Upper lobe of right lung (tissue), 1 donor: ENCODE data around the gene KSR1. TPM values are rescaled to one million over a fixed set of nuclear protein-coding genes. Genes with fewer than 3 reads are reported as not detected.
"Not testable (repeated sequence)": the region's sequence is repeated elsewhere in the genome, so short reads cannot be mapped to it uniquely, and the experiment has no call there.

Source experiments
- ATAC-seq: fragments of 200-7000 bp; cut with Tn5 transposase; one replicate; pipeline ENCODE4 v1.9.1; 2020; ENCODE audit warnings: mild to moderate bottlenecking, moderate library complexity
- DNase-seq: peaks from one replicate; pipeline ENCODE4 v3.0.0-alpha.2; 2020
- H3K27ac ChIP-seq: fragments of 200-600 bp; one replicate; pipeline ENCODE4 v1.8.0; 2022
- H3K27me3 ChIP-seq: fragments of 200-600 bp; one replicate; pipeline ENCODE4 v1.8.0; 2022; ENCODE audit warnings: mild to moderate bottlenecking
- H3K36me3 ChIP-seq: fragments of 200-600 bp; one replicate; pipeline ENCODE4 v1.8.0; 2022
- H3K4me1 ChIP-seq: fragments of 200-600 bp; one replicate; pipeline ENCODE4 v1.8.0; 2022
- H3K4me3 ChIP-seq: fragments of 200-600 bp; one replicate; pipeline ENCODE4 v1.8.0; 2022; ENCODE audit warnings: mild to moderate bottlenecking
- H3K9me3 ChIP-seq: fragments of 200-600 bp; one replicate; pipeline ENCODE4 v1.8.0; 2022
- intact Hi-C: fragments of 100-400 bp; cut with DNase I; formaldehyde crosslinking; loops from one replicate; pipeline ENCODE4 v1.11.0; 2022
- total RNA-seq: library from RNA; stranded (reverse); fragmentation: NEBNext Ultra II Directional; extraction: Animal tissue kit (Norgen Biotek cat#: 25700); gene quantifications from one replicate; pipeline ENCODE4 v1.2.1, GENCODE V29; 2021
- TF ChIP-seq, protein P1 (sequence below): fragments of 200-600 bp; IDR thresholded peaks from one replicate; pipeline ENCODE4 v1.8.0; 2022; ENCODE audit warnings: antibody characterized with exemption
- donor health status: DM: no; HTN: yes; CAD: no; lungs with severe emphysema.

KSR1 gene
- total RNA-seq, 1 donor from 2014 or later, result 52.5 TPM

DNA sequence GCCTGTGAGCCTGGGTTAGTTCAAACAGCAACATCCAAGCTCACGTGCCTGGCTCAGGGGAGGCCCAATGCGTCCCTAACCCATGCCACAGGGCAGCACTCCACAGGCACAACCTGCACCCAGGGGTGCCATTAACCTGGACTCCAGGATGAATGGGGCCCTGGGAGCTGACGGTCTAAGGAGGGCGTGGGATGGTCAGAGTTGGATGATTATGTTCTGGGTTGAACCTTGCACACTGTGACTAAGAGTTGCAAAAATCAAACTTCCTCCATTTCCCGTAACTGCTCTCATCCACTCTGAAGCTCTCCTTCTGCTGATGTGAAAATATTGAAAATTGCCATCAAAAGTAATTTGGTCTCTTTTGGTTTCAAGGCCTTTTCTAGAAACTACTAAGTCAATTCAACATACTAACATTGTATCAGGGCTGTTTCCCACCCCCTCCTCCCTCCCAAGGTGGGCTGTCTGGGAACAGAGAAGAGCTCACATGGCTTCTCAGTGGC is 182.2 kb downstream of the KSR1 start:
- ATAC-seq, result peak; percentile 64
- H3K4me1 ChIP-seq, H3K27ac ChIP-seq, H3K4me3 ChIP-seq, H3K9me3 ChIP-seq, H3K27me3 ChIP-seq, intact Hi-C loops, DNase-seq: not testable (repeated sequence)
- peaks cover 12% of the 10 kb centered on the region for H3K36me3 ChIP-seq

DNA sequence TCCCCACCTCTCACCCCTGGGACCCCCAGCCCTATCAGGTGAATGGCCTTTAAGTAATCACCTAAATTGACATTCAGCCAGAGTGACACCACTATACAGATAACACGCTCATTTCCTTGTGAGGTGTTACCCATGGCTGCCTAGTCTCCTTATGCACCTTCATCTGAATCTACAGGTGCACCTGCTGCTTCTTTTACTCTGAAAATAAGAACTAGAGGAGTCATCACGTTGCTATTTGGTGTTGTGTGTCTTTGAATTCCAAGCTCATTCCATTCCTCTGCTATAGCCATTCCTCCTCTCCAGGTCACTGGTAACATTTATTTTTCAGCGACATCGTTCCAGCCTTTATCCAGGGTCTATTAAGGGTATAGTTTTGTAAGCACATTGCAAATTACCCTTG is 184.5 kb downstream of the KSR1 start:
- Histone ChIP-seq H3K4me3 (no peak overlapping the region), H3K27ac (no peak overlapping the region), H3K9me3 (no peaks in the 10 kb centered on the region), H3K27me3 (no peaks in the 10 kb centered on the region), H3K4me1 (peaks cover 10% of the 10 kb centered on the region), H3K36me3 (peaks cover 12% of the 10 kb centered on the region)
- intact Hi-C loops, result no loop called here
- no peak for ATAC-seq
- DNase-seq, result no peak
- TF ChIP-seq, protein P1, sequence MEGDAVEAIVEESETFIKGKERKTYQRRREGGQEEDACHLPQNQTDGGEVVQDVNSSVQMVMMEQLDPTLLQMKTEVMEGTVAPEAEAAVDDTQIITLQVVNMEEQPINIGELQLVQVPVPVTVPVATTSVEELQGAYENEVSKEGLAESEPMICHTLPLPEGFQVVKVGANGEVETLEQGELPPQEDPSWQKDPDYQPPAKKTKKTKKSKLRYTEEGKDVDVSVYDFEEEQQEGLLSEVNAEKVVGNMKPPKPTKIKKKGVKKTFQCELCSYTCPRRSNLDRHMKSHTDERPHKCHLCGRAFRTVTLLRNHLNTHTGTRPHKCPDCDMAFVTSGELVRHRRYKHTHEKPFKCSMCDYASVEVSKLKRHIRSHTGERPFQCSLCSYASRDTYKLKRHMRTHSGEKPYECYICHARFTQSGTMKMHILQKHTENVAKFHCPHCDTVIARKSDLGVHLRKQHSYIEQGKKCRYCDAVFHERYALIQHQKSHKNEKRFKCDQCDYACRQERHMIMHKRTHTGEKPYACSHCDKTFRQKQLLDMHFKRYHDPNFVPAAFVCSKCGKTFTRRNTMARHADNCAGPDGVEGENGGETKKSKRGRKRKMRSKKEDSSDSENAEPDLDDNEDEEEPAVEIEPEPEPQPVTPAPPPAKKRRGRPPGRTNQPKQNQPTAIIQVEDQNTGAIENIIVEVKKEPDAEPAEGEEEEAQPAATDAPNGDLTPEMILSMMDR, result no peak

DNA sequence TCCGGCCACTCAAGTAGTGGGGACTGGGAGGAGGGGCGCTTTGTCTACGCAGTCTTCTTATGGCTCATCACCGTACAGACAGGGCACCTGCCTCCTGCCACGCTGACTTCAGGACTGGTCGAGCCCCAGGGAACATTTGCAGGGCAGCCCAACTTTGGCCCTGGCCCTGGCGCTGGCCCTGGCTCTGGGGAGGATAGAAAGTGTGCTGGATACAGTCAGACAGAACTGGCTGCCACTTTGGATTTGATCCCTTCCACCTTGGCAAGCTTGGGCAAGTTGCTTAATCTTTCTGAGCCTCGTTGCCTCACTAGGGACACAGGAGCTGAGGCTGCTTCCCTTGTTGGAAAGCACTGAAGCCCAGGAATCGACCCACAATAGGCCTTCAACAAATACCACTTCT is 188.3 kb downstream of the KSR1 start:
- Histone ChIP-seq H3K36me3 (peaks cover 12% of the 10 kb centered on the region), H3K27me3 (no peaks in the 10 kb centered on the region), H3K27ac (no peak overlapping the region), H3K9me3 (no peaks in the 10 kb centered on the region), H3K4me3 (no peak overlapping the region), H3K4me1 (peaks cover 9% of the 10 kb centered on the region)
- no peak for DNase-seq
- intact Hi-C loops, result no loop called here
- TF ChIP-seq, protein P1, result no peak
- peak; percentile 16 for ATAC-seq

DNA sequence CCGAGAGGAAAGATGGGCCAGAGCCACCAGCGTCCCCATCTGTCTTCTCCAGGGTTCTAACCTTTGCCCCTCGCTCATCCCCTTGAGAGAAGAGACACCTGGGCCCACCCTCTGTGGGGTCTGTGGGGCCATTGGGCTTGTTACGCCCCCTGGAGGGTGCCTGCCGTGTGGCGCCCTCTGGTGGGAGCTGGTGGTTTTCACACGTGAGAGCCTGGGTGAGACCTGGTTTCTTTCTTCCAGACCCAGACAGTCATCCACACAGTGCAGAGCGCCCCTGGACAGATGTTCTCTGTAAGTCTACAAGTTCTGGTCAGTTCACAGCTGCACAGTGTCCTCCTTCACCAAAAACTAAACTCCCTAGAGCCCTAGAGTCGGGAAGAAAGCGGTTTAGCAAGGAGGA is 189.4 kb downstream of the KSR1 start:
- intact Hi-C loops, H3K9me3 ChIP-seq, H3K4me1 ChIP-seq, DNase-seq, H3K27ac ChIP-seq, H3K4me3 ChIP-seq, H3K36me3 ChIP-seq, H3K27me3 ChIP-seq: not testable (repeated sequence)
- peak; percentile 44 for ATAC-seq

DNA sequence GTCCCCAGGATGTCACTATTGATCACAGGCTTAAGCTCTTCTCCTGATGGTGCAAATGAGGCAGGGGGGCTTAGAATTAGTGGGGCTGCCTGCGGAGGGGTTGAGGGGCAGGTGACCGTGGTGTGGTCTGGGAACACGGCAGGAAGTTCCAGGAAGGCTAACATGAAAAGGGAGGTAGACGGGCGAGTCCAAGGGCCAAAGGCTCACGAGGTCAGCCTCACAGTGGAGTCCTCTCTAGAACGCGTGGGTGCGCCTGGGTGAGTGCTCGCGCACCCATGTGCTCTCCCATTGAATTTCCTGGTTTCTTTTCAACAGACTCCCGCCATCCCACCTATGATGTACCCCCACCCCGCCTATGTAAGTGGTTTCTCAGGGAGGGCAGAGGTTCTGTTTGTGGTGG is 190.0 kb downstream of the KSR1 start:
- Histone ChIP-seq H3K4me1 (peaks cover 9% of the 10 kb centered on the region), H3K9me3 (no peaks in the 10 kb centered on the region), H3K27me3 (no peaks in the 10 kb centered on the region), H3K27ac (no peak overlapping the region), H3K4me3 (no peak overlapping the region), H3K36me3 (peaks cover 2% of the 10 kb centered on the region)
- TF ChIP-seq, protein P1, result no peak
- ATAC-seq (no peak), DNase-seq (no peak)
- intact Hi-C loops, result no loop called here

DNA sequence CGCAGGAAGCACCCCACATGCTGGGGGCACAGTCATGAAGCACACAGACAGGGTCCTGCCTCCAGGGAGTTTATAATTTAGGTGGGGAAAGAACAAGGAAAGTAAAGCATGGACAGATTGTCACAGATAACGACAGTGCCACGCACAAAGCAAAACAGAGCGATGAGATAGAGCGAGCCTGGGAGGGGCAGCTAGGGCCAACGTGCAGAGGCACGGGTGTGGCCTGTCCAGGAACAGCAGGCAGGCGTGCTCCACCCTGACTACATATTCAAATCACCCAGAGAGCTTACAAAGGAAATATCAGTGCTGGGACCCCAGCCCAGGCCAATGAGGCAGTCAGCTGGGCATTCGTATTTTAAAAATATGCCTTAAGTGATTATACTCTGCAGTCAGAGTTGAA is 191.5 kb downstream of the KSR1 start:
- peaks cover 9% of the 10 kb centered on the region for H3K4me1 ChIP-seq
- ATAC-seq (no peak), DNase-seq (no peak)
- no peaks in the 10 kb centered on the region for H3K27me3 ChIP-seq
- no peak overlapping the region for H3K27ac ChIP-seq
- intact Hi-C loops, result no loop called here
- TF ChIP-seq, protein P1, result no peak
- H3K9me3 ChIP-seq, result no peaks in the 10 kb centered on the region
- H3K36me3 ChIP-seq, result no peaks in the 10 kb centered on the region
- H3K4me3 ChIP-seq, result no peak overlapping the region

DNA sequence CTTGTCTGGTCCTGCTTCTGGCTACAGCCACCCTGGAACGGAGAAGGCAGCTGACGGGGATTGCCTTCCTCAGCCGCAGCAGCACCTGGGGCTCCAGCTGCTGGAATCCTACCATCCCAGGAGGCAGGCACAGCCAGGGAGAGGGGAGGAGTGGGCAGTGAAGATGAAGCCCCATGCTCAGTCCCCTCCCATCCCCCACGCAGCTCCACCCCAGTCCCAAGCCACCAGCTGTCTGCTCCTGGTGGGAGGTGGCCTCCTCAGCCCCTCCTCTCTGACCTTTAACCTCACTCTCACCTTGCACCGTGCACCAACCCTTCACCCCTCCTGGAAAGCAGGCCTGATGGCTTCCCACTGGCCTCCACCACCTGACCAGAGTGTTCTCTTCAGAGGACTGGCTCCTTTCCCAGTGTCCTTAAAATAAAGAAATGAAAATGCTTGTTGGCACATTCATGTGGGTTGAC is 192.9 kb downstream of the KSR1 start:
- H3K36me3 ChIP-seq, H3K27ac ChIP-seq, H3K4me1 ChIP-seq, H3K27me3 ChIP-seq, ATAC-seq, H3K4me3 ChIP-seq, H3K9me3 ChIP-seq, intact Hi-C loops, DNase-seq: not testable (repeated sequence)
